Ovary (tissue), 9 donors: ENCODE data around the gene CPXM2. TPM values are rescaled to one million over a fixed set of nuclear protein-coding genes. Genes with fewer than 3 reads are reported as not detected.

Experiments
- DNase-seq, 5 donors: peaks; one replicate each; pipeline ENCODE4 v3.0.0-alpha.2; 2019 to 2020
- H3K27ac ChIP-seq, 2 donors: fragments of 200-600 bp; one replicate each; pipeline versions ENCODE4 v1.5.1 to v1.8.0; 2019 to 2022
- H3K27me3 ChIP-seq: fragments of 200-600 bp; one replicate; pipeline ENCODE4 v1.8.0; 2022
- H3K36me3 ChIP-seq: fragments of 200-600 bp; sonication (generic); one replicate; pipeline ENCODE4 v1.5.1; 2019
- H3K4me1 ChIP-seq: one replicate; pipeline ENCODE4 v1.8.1; 2013; ENCODE audit warnings: mild to moderate bottlenecking, moderate library complexity; ENCODE audit not compliant: insufficient read depth
- H3K4me3 ChIP-seq: fragments of 200-600 bp; sonication (generic); one replicate; pipeline ENCODE4 v1.5.1; 2017
- H3K9me3 ChIP-seq, 2 donors: fragments of 200-600 bp in 1 of 2; sonication (generic) in 1 of 2; one replicate each; pipeline versions ENCODE4 v1.5.1 to v1.8.1; 2013 to 2019; ENCODE audit warnings: mild to moderate bottlenecking in 1 of 2, moderate library complexity in 1 of 2
- CTCF ChIP-seq, 3 donors: fragments of 450-650 bp in 2 of 3; fragments of 200-600 bp in 1 of 3; IDR thresholded peaks; one replicate each; pipeline versions ENCODE4 v1.5.1 to v1.8.0; 2016 to 2022; ENCODE audit warnings: antibody characterized with exemption in 3 of 3, mild to moderate bottlenecking in 1 of 3
- EP300 ChIP-seq: sonication (generic); formaldehyde crosslinking; IDR thresholded peaks from one replicate; pipeline ENCODE4 v1.6.1; 2017; ENCODE audit warnings: antibody characterized with exemption
- POLR2A ChIP-seq: fragments of 450-650 bp; IDR thresholded peaks from one replicate; pipeline ENCODE4 v1.6.1; 2017; ENCODE audit warnings: antibody characterized with exemption, mild to moderate bottlenecking, moderate library complexity
- WGBS, 3 donors: extraction: QIAGEN DNeasy Blood & Tissue Kit in 1 of 3; methylation state at CpG; one replicate each; pipeline versions ENCODE4 v1.1.5 to v1.1.7; 2013 to 2017; 5-methylcytosine and 5-hydroxymethylcytosine counted together
- intact Hi-C, 4 donors: fragments of 100-400 bp; cut with DNase I; formaldehyde crosslinking; loops; one replicate each; pipeline versions ENCODE4 v1.11.0 to v1.15.1; 2022 to 2023
- polyA plus RNA-seq, 2 donors: library from polyadenylated mRNA; stranded (reverse); fragments of 200-250 nt in 1 of 2; fragments of 350-450 nt in 1 of 2; fragmentation: Illumina TruSeq in 1 of 2; extraction: RNeasy Lipid Tissue Mini Kit (QIAGEN cat#74804) in 1 of 2; gene quantifications; one replicate each; pipeline ENCODE4 v1.2.3, GENCODE V29; 2013 to 2014
- total RNA-seq, 7 donors: library from RNA; depleted of rRNA in 2 of 7; stranded (reverse); fragments of >200 nt in 2 of 7; fragmentation: NEBNext Ultra II Directional in 3 of 7; extraction: Animal tissue kit (Norgen Biotek cat#: 25700) in 3 of 7; gene quantifications; one replicate each; pipeline versions ENCODE4 v1.1.0 to v1.2.4, GENCODE V29; 2016 to 2023
- donor health status: DM: no; HTN: no; CAD: no; lungs with moderate emphysema.
- donor health status: DM: no; HTN: no; CAD: no.
- donor health status: Bipolar disorder and iron deficiency.
- donor health status: DM: yes; HTN: yes; CAD: no.
- donor health status: DM: no; HTN: no; CAD: no.
- donor health status: DM: yes; HTN: yes; CAD: no.

Gene CPXM2
- total and polyA plus RNA-seq, 9 donors = 5.5 to 66.0 (median 13.3) TPM

GRCh38 chr10:123717336-123717735 is 174.3 kb downstream of the CPXM2 start:
- H3K9me3 ChIP-seq = no peaks in the 10 kb centered on the region
- DNase-seq = no peak
- TF ChIP-seq EP300 = no peak
- no peak for TF ChIP-seq CTCF (IDR thresholded peaks at IDR 0.05)
- TF ChIP-seq POLR2A = no peak
- H3K27ac ChIP-seq = no peak overlapping the region
- intact Hi-C loops = no loop called here
- no peaks in the 10 kb centered on the region for H3K36me3 ChIP-seq
- no peak overlapping the region for H3K4me3 ChIP-seq
- 87 to 92% (median 90%) methylated on average over 4 of the region's 4 CpGs for WGBS, 3 donors
- H3K27me3 ChIP-seq = no peaks in the 10 kb centered on the region
- no peaks in the 10 kb centered on the region for H3K4me1 ChIP-seq

GRCh38 chr10:123715546-123715945 is 176.1 kb downstream of the CPXM2 start:
- DNase-seq = no peak
- intact Hi-C loops = no loop called here
- Histone ChIP-seq H3K4me3 (no peak overlapping the region), H3K36me3 (no peaks in the 10 kb centered on the region), H3K27me3 (no peaks in the 10 kb centered on the region), H3K9me3 (no peaks in the 10 kb centered on the region), H3K27ac (no peak overlapping the region), H3K4me1 (no peaks in the 10 kb centered on the region)
- TF ChIP-seq POLR2A = no peak
- TF ChIP-seq EP300 = no peak
- TF ChIP-seq CTCF (IDR thresholded peaks at IDR 0.05) = no peak
- 67 to 74% (median 69%) methylated on average over 2 of the region's 2 CpGs for WGBS, 3 donors

GRCh38 chr10:123706236-123706635 is 185.4 kb downstream of the CPXM2 start:
- Histone ChIP-seq H3K36me3 (no peaks in the 10 kb centered on the region), H3K4me1 (peaks cover 1% of the 10 kb centered on the region), H3K9me3 (no peaks in the 10 kb centered on the region), H3K27me3 (no peaks in the 10 kb centered on the region), H3K4me3 (no peak overlapping the region), H3K27ac (no peak overlapping the region)
- DNase-seq = no peak
- intact Hi-C loops = no loop called here
- WGBS, 3 donors = 19 to 50% (median 34%) methylated on average over 4 of the region's 4 CpGs
- TF ChIP-seq POLR2A (no peak), EP300 (no peak), CTCF (IDR thresholded peaks at IDR 0.05) (no peak)

GRCh38 chr10:123704812-123705211 is 186.8 kb downstream of the CPXM2 start:
- H3K4me3 ChIP-seq = no peak overlapping the region
- peaks cover 1% of the 10 kb centered on the region for H3K4me1 ChIP-seq
- no peak for DNase-seq
- H3K27ac ChIP-seq = no peak overlapping the region
- no peaks in the 10 kb centered on the region for H3K36me3 ChIP-seq
- no peak for TF ChIP-seq EP300
- TF ChIP-seq POLR2A = no peak
- no peak for TF ChIP-seq CTCF (IDR thresholded peaks at IDR 0.05)
- H3K27me3 ChIP-seq = no peaks in the 10 kb centered on the region
- H3K9me3 ChIP-seq = no peaks in the 10 kb centered on the region
- intact Hi-C loops = no loop called here
- WGBS, 3 donors = 24 to 34% (median 27%) methylated on average over 6 of the region's 6 CpGs

GRCh38 chr10:123704076-123704475 is 187.5 kb downstream of the CPXM2 start:
- intact Hi-C loops = no loop called here
- no peak for DNase-seq
- no peaks in the 10 kb centered on the region for H3K27me3 ChIP-seq
- no peaks in the 10 kb centered on the region for H3K36me3 ChIP-seq
- H3K4me3 ChIP-seq = no peak overlapping the region
- peaks cover 1% of the 10 kb centered on the region for H3K4me1 ChIP-seq
- no peak for TF ChIP-seq CTCF (IDR thresholded peaks at IDR 0.05)
- no peak for TF ChIP-seq EP300
- no peak for TF ChIP-seq POLR2A
- H3K9me3 ChIP-seq = no peaks in the 10 kb centered on the region
- no peak overlapping the region for H3K27ac ChIP-seq
- 88 to 93% (median 91%) methylated on average over 8 of the region's 8 CpGs for WGBS, 3 donors
